Skin of body (tissue), 2 donors: ENCODE data around the gene HSP90AB1. TPM values are rescaled to one million over a fixed set of nuclear protein-coding genes. Genes with fewer than 3 reads are reported as not detected.
A peak's percentile ranks its signal among the peaks of the same experiment; 100 is the strongest.

Source experiments
- DNase-seq: peaks from one replicate; lab custom pipeline; 2025; lab: John Stamatoyannopoulos, UW
- total RNA-seq: library from RNA; depleted of rRNA; stranded (reverse); fragments of >200 nt; gene quantifications from one replicate; pipeline ENCODE4 v1.2.3, GENCODE V29; 2014

The HSP90AB1 gene
- total RNA-seq, 1 donor from 2014 or later: 326 TPM

DNA sequence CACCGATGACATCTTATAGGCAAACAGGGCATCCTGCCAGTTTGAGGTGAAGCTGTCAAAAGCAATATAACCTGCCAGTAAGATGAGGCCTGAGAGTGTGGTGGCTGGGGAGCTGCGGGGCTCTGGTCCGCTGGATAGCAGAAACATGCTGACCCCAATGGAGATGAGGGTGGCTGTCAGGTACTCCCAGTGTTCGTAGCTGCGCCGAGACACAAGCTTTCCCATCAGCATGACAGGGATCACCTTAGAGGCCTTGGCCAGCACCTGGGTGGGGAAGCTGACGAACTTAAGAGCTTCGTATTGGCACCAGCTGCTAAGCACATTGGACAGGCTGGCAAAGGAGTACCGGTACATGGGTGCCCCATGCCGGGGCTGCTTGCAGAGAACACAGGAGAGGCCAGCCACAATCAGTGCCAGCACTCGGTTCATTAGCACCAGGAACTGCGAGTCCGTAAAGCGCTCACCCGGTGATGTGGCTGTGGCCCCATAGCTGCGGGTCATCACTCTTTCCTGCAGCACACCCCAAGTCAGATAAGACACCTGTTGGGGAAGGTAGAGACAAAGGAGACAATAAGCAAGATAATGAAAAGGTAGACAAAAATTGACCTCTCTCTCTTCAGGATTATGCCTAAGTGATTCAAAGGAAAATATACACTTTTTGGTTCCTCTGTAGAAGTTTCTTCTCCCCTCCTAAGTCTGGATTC is 8.4 kb downstream of the HSP90AB1 start:
- no peak for DNase-seq

DNA sequence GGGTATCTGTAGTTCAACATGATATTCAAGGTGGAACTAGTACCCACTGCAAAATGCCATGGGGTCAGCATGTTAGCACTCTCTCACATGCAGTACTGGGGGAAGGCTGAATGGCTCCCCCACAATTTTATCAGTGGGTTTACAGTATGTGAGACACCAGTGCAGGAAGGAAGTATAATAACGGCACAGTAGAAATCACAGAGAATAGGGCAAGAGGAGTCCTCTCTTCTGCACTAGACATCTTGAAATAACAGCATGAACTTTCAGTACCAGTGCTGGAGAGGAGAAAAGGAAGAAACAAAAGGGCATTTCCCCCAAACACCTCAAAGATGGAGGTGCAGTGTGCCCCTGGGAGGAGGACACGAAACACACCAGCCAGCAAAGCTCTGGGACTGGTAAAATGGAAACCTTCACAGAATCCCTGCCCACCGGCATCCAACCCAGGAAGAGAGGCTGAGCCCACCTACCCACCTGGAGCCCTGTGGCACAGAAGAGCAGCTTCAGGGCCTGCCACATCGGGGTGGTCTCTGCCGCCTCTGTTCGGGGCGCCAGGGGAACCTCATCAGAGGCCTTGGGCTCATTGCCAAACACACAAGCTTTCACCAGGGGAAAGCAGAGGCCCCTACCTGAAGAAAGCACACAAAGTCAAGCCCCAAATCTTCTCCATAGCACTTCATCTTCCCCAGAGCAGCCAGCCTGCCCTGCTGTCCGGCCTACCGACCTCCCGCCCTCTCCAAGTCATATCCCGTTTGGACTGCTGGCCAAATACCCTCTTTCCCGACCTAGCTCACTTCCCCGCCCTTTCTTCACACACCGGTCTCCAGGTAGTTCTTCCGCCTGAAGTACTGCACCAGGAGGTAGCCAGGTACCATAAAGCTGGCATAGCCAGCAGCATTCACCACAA is 9.2 kb downstream of the HSP90AB1 start:
- no peak for DNase-seq

DNA sequence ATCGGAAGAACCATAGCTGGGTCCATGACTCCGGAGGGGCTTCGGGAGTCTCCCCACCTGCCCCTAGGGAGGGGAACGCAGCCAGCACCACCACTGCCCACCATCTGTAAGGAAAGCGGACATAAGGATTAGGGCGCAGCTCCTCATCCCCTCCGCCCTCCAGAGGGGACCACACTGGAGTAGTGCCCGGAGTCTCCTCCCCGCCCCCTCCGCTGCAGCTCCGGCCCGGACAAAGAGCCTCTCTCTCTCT is 9.8 kb downstream of the HSP90AB1 start:
- no peak for DNase-seq

DNA sequence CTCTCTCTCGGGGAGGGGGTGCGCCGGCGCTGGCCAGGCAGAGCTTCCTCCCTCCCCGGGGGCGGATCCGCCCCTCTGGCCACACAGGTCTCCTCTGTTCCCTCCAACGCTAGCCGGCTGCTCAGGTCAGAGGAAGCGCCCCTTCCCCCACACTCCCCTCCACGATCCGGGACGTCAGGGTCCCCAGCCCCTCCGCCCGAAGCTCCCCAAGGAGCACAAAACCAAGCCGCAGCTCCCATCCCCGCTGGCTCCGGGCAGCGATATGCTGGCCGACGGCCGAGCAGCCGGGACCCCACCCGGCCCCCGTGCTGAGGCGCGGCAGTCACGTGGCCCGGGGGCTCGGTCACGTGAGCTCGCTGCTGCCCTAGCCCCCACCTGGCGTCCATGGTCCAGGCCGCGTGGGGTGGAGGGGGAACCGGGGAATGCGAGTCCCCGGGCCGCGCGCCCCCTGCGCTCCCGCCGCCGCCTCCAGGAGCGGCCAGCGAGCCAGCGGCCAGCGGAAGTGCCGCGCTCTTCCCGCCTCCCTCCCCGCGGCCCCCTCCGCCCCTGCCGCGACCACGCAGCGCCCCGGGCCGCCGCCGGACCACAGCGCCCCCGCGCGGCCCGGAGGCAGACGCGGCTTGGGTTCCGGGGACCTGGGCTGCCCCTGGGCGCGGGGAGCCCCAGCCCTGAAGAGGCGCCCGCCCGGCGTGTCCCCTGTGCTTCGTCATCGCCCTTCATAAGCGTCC is 10.3 kb downstream of the HSP90AB1 start, which contains the start of gene SLC35B2:
Gene SLC35B2, minus strand, starts transcription at position 504 of the 728 bp plus-strand sequence. Its CDS starts 118 bp downstream, at position 386.
- peak; percentile 70 for DNase-seq

DNA sequence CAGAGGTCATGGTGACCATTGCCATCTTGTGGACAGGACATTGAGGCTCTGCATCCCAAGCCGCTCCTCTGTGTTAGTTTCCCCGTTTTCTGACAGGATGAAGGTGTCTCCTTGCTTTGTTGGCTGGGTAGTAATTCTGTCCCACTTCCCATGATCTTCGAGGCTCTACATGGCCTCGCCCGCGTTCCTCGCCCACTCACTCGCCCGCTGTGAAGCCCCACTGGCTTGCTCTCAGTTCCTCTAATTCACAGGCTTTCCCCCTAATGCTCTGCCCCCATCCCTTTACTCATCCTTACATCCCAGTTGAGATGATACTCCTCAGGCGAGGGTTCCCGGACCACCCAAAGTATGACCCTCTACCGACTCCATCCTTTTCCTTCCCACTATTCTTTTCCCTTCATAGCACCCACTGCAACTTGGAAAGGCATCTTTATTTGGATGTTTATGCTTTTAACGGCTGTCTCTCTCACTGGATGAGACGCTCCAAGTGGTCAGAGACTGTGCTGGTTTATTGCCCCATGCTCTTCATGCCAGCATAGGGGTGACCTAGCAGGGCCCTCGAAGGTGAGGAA is 10.9 kb downstream of the HSP90AB1 start:
- DNase-seq: no peak

DNA sequence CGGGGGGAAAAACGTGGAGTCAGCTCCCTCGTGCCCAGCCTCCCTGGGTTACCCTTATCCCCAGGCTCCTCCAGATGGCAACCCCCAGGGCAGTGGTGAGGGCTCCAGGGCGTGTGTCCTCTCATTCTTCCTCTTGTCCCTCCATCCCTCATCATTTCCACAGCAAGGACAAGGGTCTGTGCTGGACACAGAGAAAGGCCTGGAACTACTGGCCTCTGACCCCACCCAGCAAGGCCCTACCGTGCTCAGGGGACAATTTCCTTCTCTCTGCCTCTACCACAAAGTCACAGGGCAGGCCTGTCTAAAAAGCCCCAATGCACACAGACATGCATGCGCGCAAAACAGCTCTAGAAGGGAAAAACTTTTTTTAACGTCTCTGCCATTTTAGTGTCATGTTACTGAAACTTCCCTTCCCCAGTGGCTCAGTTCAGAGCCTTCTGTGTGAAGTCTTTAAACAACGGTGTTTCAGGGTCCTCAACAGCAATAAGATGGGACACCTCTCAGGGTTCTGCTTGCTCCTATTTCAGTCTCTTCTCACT is 11.5 kb downstream of the HSP90AB1 start:
- DNase-seq: no peak

DNA sequence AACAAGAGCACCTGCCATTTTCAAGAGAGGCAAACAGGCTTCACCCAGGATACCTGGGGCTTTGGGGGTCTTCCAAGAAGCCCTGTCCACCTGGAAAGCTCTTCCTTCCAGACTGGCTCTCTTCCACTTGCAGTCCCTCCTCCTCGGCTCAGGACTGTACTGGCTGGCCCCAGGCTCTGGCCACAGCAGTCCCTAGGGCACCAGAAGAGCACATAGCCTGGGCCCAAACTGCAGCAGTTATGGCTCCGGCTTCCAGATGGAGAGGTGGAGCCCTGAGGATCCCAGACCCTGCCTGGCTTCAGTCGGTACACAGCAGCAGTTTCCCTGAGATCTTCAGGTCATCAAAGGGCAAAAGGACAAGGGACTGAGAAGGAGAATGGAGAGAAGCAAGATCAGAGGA is 12.0 kb downstream of the HSP90AB1 start:
- DNase-seq: no peak

DNA sequence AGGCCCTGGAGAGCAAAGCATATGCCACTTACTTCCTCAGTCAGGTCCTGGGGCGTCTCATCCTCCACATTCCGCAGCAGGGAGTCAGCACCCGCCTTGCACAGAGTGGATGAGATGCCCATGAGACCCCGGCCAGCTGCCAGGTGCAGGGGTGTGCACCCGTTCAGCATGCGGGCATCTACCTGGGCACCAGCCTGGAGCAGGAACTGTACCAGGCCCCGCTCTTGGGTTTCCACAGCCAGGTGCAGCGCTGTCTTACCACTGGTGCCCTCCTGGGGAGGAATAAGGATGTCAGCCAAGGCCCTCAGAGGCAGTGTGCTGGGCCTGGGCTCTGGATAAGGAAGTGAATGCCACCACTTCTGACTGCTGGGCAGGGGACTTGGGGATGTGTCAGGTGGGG is 13.1 kb downstream of the HSP90AB1 start:
- no peak for DNase-seq

DNA sequence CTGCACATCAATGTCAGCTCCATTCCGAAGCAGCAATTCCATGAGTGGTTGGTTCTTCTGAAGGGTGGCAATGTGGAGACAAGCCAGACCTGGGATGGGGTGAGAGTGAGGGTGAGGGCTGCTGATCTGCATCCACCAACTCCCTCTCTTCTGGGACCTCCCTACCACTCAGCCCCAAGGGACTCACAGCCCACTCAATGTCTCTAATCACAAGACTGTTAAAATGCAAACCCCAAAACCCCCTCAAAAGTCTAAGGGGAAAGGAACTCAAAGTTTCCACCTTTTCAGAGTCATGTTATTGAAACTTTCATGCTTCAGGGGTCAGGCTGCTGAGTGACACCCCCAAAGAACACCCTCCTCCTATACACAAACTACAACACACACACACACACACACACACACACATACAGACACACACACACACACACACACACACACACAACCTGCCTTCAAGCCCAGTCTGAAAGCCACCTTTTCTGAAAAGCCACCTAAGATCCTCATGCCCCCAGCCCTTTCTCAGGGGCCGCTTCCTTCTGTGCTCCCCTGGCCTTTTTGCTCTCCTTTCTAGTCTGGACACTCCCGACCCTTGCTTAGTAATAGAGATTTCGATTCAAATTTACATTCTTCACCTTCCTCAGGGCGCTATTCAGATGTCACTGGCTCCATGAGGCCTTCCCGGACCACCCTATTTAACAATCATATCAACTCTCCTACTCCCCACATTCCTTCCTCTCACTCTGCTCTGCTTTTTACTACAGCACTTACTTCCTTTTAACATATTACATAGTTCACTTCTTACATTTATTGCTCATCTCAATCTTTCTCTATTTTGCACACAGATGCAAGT is 13.8 kb downstream of the HSP90AB1 start:
- DNase-seq: no peak

DNA sequence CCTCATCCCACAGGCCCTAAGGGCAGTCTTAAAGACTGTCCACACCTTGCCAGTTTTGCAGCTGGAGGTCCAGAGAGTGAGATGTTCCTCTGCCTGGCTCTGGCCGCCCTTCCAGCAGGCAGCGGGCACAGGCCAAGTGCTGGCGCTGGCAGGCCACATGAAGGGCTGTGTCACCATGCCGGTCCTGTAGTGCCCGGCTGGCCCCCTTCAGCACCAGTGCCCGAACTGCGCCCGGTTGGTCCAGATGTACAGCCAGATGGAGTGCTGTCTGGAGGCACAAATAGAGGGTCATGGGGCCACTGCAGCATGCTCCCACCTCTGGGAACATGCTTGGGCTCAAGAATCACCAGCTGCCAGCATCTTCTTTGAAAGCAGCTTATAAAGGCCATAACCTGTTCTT is 14.7 kb downstream of the HSP90AB1 start:
- no peak for DNase-seq

DNA sequence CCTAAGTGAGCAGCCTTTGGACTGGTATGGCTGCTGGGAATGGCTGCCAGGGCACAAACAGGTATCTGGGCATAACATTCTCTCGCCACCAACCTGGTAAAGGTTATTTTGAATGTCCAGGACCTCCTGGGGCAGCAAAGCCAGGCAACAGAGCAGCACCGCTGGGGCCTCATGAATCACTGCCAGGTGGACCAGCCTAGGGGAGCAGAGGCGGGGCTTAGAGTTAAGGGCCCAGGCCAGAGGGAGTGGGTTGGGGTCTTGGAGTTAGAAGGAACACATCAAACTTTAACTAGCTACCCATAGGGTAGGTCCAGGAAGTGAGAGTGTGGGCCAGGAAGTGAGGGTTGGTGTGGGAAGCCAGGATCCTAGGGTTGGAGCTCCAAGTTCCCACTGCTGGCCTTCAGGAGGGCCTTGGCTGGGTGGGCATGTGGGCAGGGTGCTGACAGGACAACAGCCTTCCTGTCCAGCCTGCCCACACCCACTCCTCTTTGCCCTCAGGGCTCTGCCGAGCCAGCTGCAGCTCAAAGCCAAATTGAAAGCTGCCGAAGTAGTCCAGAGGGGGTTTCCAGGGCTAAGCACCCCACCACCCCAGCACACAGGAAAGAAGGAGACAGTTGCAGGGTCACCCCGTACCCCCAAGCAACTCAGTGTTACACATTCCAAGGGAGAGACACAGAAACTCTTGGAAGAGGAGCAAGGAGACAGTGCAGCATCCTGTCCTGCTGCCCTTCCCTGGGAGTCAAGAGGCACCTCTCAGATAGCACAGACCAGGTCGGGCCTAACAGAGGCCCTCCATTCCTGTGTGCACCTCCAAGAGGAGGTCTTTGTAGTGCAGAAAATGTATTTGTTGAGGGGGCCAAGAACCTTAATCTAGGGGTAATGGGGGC is 15.8 kb downstream of the HSP90AB1 start:
- DNase-seq: no peak

DNA sequence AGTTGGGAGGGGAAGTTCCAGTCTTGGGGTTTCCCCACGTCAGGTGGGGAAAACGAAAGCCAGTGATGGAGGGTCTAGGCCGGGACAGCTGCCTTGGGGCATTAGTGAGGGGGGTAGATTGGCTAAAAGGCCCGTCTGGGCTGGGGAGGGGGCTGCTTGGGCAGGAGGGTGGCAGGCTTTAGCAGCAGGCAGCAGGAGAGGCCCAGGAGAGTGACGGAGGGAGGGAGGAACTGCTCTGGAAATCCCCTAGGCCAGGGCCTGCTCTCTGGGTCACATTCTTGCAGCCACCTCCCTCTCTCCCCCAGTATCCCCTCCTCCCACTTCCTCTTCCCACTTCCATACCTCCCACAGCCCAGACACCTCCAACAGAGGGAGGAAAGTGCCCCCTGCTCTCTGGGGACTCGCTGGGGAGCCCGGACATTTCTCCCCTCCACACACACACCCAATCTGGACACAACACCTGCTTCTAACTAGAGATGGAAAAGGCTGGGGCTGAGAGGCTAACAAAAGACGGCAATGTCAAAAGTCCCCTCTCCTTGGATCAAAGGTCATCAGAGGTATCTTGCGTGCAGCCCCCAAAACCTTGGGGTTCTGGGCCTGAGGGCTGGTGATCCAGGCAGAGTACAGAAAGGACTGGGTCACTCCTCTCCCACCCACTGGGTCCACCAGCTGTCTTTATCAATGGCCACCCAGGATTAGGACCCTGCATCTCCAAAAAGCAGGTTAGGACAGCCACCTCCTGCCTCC is 16.6 kb downstream of the HSP90AB1 start:
- DNase-seq: no peak

DNA sequence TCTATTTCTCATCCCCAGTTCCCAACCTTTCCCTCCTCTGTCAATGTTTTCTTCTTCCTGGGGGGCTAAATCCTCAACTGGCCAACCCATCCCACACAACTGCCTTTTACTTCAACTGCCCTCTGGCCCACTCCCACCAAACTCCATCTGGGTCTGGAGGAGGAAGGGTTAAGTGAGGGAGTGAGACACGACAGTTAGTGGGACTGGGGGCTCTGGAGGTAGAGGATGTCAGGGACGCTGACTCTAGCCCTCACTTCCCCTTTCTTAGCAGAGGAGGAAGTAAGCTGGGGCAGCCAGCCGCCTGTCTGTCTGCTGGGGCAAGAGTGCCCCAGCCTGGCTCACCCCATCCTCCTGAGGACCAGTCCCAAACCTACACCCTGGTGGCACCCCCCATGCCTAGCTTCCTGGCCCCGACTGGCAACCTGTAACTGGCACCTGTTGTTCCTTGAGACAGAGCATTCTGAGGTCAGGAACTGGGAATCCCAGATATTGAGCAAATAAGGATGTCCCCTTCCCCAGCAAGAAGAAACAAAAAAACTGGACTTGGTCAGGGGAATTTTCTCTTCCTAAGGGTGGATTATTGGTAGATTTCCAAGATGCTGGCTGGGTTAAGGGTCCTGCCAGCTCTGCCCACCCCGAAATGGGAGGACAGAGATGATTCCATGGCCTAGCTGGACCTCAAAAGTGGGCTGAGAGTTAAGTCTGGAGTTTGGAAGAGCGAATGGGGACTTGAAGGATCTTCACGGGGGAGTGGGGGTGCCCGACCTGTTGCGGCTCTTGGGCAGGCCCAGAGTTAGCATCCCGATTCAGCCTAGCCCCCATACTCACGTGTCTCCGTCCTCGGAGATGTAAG is 17.5 kb downstream of the HSP90AB1 start:
- DNase-seq: no peak

DNA sequence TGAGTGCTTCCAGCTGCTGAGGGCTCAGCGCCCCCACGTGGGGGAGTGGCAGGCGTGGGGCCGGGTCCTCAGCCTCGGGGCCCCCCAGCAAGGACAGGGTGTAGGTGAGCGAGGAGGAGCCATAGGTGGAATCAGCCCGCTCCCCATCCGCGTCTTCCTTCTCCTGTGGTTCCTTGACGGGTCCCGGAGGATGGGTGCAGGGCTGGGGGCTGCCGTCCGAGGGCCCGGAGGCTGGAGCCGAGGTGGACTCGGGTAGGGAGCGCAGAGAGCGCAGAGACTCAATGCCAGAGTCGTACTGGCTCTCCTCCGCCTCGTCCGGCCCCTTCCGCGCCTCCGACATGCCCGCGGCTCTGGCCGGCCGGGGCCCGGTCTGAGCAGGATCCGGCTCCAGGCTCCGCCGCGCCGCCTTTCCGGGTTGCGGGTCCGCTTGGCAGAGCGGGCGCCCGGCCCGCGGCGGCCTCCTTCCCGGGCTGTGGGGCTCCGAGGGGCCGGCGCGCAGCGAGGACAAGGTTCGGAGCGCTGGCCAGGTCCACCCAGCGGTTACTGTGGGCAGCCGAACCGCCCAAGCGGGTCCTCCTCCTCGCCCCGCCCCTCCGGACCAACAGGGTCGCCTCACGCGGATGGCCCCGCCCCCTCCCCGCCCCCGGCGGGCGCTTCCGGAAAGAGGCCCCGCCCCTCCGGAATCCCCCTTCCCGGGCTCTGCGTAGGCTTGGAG is 18.3 kb downstream of the HSP90AB1 start, which contains the start of gene NFKBIE:
Gene NFKBIE, minus strand, starts transcription at position 545 of the 715 bp plus-strand sequence. Its CDS starts 205 bp downstream, at position 340.
- DNase-seq: peak; percentile 77

DNA sequence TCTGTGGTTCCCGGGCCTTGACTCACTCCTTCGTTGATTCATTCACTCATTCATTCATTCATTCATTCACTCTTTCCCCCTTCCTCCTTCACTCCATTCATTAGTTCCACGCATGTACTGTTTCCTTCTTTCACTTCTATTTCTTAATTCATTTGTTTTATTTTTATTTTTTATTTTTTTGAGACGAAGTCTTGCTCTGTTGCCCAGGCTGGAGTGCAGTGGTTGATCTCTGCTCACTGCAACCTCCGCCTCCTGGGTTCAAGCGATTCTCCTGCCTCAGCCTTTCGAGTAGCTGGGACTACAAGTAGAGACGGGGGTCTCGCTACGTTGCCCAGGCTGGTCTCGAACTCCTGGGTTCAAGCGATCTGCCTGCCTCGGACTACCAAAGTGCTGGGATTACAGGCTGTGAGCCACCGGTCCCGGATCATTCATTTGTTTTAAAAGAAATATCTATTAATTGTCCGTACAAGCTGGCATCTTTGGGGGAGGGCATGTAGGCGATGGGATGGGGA is 18.9 kb downstream of the HSP90AB1 start:
- no peak for DNase-seq

DNA sequence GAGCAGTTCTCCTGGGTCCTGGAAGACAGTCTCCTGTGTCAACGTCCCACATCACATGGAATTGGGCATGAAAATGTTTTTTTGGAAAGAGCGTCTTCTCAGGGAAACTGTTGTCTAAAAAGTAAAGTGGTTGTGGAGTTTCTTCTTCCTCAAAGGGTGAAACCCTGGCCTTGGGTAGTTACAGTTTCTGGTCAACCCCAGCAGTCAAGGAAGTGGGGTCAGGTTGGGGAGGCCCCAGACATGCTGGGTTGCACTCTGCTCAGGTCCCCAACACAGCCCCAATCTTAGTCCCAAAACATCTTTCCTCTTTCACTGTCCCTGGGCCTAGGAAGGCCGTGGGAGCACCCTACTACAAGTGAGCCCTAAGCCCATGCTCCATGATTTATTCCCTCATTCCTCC is 19.4 kb downstream of the HSP90AB1 start:
- no peak for DNase-seq

DNA sequence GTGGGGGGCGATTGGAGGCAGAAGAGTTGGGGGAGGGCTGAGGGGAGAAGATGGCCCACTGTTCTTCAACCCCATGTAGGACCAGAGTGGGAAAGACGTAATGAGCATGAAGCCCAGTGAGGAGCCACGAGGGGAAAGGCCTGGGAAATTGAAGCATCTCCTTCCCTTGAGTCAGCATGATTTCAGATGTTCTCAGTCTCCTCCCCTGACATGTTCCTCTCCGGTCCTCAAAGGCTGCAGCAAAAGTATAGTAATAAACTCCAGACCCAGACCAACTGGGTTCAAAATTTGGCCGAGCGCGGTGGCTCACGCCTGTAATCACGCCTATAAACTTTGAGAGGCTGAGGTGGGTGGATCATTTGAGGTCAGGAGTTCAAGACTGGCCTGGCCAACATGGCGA is 20.4 kb downstream of the HSP90AB1 start:
- DNase-seq: no peak
